GM12873 (cell line): ENCODE results near the gene MIS12.

Source experiments
- TF ChIP-seq, protein P1 (sequence below): IDR thresholded peaks from 2 replicates; pipeline ENCODE4 v1.5.1; 2012; ENCODE audit warnings: low read depth, mild to moderate bottlenecking, moderate library complexity, low read length, control low read depth; ENCODE audit not compliant: insufficient read depth; ENCODE audit errors: missing control alignments

Gene MIS12

DNA sequence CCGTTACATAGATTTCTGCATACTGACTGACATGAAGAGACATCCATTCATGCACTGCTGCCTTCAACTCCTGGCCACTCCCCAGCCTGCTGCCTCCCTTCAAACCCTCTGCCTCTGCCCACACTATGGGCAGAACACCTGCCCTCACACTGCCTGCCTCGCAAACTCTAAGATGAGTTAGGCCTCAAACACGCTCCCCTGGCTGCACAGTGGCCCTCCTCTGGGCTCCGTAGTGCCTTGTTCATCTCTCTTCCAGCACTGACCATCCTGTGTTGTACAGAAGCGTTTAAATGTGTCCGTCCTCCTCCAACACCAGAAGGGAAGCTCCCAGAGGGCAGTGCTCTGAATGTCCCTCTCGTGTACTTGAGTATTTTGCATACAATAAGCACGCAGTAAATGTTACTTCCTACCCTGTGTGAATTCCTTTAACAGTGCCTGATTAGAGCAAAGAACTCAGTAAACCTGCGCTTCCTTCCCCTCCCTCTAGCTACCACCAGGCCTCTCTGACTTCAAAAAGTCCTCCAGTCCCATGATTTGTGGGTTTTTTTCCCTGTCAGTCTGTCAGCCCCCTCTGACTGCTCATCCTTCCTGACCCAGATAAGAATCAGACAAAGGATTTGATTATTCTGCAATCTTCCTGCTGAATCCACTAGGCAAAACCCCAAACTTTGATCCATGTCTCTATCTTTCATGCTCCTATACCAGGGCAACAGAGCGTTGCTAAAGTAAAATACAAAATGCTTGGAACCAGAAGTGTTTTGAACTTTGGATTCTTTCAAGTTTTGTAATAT, 21.5 kb upstream of the MIS12 start:
- TF ChIP-seq, protein P1, sequence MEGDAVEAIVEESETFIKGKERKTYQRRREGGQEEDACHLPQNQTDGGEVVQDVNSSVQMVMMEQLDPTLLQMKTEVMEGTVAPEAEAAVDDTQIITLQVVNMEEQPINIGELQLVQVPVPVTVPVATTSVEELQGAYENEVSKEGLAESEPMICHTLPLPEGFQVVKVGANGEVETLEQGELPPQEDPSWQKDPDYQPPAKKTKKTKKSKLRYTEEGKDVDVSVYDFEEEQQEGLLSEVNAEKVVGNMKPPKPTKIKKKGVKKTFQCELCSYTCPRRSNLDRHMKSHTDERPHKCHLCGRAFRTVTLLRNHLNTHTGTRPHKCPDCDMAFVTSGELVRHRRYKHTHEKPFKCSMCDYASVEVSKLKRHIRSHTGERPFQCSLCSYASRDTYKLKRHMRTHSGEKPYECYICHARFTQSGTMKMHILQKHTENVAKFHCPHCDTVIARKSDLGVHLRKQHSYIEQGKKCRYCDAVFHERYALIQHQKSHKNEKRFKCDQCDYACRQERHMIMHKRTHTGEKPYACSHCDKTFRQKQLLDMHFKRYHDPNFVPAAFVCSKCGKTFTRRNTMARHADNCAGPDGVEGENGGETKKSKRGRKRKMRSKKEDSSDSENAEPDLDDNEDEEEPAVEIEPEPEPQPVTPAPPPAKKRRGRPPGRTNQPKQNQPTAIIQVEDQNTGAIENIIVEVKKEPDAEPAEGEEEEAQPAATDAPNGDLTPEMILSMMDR: no peak

DNA sequence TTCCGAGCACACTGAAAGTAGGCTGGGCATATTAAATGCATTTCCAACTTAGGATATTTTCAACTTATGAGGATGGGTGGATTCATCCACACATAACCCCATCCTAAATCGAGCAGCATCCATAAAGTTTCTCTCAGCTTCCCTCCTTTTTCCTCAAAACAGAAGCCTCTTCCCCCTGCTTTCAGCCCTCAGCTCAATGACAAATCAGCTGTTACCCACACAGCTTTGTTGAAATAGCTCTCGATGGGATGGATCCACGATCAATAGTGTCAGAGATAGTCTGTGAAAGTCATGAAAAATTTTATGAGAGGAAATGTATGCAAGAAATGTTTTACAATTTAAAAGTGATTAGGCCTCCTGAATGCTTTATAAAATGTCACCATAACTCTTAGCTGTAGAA, 20.1 kb upstream of the MIS12 start:
- TF ChIP-seq, protein P1: no peak

DNA sequence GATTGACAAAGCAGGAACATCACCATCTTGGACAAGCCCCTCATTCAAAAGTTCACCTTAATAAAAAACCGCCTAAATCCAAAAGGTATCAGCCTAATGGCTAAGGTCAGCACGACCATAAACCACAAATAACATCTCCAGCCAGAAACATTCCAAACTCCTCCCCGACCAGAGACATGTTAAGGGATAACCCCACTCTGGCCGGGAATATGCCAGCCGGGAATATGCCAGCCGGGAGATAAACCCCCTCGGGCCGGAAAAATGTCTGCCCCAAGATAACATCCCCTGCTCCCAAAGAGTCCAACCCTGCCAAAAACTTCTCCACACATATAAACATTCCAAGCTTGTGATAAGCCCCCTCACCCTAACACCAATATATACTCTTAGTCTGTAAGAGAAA, 18.9 kb upstream of the MIS12 start:
- TF ChIP-seq, protein P1: no peak

DNA sequence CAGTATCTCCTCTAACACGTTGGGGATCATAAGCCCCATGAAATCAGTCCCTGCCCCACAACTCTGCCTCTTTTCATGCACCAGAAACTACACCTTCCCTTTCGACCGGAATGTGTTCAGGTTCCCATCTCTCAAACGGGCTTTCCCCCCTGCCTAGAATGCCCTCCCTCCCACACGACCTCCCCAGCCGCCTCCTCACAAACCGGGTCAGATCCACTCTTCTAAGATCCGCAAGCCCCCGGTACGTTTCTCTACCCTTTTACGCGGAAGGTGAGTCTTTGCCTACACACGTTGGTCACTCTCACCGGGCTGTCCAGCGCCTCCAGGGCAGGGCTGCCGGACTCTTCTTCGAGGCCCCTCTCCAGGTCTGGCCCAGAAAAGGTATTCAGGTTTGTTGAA, 18.3 kb upstream of the MIS12 start:
- TF ChIP-seq, protein P1: no peak

DNA sequence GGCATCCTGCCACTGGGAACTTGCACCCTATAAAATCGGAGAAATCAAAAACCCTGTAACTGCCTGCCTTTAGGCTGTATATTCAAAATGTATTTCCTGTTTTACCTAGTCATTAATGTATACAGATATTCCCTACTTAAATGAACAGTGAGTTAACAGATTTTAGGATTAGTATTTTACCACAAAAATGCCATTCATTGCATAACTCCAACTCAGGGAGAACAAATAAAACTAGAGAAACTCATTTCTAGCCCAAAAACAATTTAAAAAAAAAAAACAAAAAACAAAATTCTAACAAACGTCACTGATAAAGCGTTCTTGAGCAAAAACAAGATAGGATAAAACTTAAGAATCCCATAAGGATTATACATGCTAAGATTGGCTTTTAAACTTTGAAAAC, 13.9 kb upstream of the MIS12 start:
- TF ChIP-seq, protein P1: no peak

DNA sequence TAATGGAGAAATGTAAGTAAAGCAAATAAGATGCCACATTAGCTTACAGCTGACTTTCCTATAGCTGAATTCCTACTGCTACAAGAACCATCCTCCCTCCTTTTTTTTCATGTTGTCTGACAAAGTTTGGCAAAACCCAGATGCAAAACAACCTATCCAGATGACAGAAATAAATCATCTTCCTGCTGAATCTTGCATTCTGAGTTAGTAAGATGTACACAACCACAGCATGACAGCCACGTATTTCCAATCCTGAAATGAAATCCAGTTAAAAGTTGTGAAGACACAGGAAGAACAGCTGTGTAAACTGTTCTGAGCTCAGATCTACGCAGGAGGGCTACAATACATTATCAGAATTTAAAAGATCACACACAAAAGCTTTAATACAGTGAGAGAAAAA, 12.5 kb upstream of the MIS12 start:
- TF ChIP-seq, protein P1: no peak

DNA sequence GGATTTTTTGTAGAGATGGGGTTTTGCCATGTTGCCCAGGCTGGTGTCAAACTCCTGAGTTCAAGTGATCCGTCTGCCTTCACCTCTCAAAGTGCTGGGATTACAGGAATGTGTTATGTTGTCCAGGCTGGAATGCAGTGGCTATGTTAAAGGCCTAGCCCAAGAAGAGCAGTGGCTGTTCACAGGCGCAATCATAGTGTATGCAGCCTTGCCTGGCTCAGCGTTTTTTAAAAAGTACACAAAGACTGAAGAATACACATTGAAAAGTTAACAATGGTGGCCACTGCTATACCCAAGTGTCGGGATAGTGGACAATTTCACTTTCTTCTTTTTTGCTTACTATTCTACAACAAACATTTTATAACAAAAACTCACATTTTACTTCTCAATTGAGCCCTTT, 7.4 kb upstream of the MIS12 start:
- TF ChIP-seq, protein P1: no peak
